Posterior vena cava (tissue), 2 donors: ENCODE data around the gene KCNMA1. TPM values are rescaled to one million over a fixed set of nuclear protein-coding genes. Genes with fewer than 3 reads are reported as not detected.

Experiments
- DNase-seq: peaks from one replicate; pipeline ENCODE4 v3.0.0-alpha.2; 2020; ENCODE audit warnings: low spot score
- intact Hi-C, 2 donors: fragments of 100-400 bp; cut with DNase I; formaldehyde crosslinking; loops; one replicate each; pipeline versions ENCODE4 v1.14.1 to v1.14.2; 2022 to 2023
- total RNA-seq, 2 donors: library from RNA; stranded (reverse); fragmentation: NEBNext Ultra II Directional; extraction: Animal tissue kit (Norgen Biotek cat#: 25700); gene quantifications; one replicate each; pipeline ENCODE4 v1.2.1, GENCODE V29; 2021
- donor health status: DM: yes; HTN: yes; CAD: no.
- donor health status: DM: yes; HTN: yes; CAD: no.

Gene KCNMA1
- total RNA-seq, 2 donors from 2014 or later = 99.7 to 117 TPM

DNA sequence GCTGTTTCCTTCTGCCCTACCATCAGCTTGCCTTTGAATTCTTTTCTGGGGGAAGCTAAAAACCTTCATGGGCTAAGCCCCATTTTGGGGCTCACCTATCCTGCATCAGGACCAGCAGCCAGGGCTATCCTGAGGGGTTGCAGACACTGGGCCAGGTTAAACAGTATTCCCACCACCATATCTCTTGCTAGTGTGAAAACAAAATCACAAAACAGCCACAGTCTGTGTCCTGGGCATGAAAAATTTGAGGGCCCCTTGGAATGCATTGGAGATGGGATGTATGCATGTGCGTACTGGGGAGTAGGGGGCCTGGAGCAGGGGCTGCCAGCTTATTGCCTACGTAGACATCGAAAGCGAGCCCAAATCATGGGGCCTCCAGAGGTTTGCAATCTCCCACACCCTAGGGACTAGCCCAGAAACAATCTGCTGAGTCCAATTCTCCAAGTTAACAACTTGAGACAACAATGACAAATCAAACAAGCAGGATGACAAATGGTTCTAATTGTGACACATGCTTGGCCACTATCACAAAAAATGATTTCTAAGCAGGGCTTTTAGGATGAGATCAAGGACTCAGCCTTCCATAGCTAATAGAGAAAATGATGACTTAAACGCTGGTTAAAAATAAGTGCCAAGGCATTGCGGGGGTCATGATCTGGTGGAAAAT, 557.1 kb downstream of the KCNMA1 start:
- intact Hi-C loops = no loop called here
- no peak for DNase-seq

DNA sequence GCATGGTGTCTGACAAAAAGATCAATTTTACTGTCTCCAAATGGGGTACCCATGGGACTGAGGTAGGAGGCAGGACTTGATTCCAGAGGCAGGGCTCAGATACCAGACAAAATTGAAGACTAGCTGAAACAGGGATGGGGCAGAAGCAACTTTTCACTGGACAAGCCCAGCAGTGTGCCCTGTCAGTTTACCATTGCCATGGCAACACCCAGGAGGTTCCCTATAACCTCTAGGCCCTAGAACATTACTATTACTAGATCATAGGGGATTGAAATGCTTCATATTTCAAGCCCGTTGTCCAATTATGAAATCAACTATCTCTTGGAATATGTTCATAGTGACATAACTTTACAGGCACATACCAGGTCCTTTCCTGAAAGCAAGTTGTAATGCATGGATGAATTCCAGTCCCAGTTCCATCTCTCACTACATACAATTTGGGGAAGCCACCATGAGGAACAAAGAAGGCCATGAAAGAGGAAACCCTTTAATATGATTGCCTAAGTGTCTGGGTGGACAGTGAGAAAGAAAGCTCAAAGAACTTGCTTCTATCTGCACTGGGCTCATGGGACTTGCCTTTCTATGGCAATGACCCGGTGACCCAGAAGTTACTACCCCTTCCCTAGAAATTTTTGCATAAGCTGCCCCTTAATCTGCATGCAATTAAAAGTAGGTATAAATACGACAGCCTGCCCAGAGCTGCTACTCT, 557.9 kb downstream of the KCNMA1 start:
- DNase-seq = no peak
- intact Hi-C loops = no loop called here

DNA sequence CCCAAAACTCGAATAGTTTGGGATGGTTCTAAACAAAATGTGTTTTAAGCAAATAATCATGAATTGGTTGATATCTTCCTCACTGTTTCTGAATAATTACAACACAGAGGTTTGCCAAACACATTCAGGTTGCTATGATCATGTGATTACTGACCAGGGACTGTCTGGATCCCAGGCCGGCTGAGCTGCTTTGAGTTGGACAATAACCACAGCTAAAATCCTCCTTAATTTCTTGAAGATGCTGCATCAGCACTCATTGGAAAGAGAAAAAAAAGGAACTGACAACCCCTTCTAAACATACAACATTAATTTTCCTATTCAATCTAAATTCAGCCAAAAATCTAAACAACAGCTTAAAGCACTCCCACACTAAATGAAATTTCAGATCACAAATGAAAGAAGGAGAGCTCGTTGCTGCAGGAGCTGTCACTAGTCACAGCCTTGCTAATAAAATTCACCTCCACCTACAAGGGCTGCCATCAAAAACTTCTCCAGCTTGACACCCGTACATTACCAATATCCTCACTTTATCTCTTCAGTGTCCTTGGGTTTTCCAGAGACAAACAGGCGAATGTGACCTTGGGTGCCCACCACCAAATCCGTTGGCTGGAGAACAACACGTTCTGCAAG, 560.2 kb downstream of the KCNMA1 start:
- intact Hi-C loops = no loop called here

DNA sequence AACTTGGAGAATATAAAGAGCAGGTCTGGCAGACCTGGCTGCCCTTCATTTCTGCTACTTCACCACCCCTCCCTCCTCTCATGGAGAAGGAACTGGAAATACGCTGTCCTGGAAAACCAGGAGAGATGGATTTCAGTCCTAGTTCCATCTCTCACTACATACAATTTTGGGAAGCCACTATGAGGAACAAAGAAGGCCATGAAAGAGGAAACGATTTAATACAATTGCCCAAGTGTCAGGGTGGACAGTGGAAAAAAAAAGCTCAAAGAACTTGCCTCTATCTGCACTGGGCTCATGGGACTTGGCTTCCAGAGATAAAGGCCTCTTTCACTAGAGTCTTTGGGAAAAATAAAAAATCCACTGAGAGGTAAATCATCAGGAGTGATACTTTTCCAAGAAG, 561.7 kb downstream of the KCNMA1 start:
- intact Hi-C loops = no loop called here
- no peak for DNase-seq

More for the DNA sequence above, 560.2 kb downstream of the KCNMA1 start:
- DNase-seq = no peak

DNA sequence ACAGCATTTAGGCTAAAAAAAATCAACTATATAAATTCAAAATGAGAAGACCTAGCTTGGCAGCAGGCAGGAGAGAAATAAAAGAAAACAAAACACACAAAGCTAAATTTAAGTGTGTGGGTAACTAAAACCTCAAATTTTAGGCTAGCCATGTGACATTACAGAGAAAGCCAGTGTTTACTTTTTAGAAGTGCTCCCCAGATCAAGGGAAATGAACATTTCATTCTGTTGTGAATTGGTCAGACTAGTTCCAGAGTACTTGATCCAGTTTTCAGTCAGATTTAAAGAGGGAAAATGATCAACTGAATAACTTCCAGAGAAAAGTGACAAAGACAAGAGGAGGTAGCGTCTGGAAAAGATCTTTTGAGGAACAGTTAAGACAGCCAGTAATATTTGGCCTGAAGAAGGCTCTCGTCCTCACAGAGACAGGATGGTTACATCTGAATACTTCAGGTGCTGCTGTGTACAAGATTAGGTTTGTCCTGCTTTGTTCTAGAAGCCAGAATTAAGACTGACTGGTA, 563.4 kb downstream of the KCNMA1 start:
- intact Hi-C loops = no loop called here
- no peak for DNase-seq

DNA sequence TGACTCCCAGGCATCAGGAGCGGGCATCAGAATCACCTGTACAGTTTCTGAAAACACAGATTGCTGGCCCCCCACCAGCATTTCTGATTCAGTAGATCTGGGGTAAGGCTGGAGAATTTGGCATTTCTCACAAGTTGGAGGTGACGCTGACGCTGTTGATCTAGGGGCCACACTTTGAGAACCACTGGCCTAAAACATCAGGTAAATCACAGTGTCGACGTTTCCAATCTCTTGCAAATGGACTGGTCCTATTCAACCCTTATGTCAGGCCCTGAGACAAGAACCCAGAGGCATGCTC, 564.0 kb downstream of the KCNMA1 start:
- DNase-seq = no peak
- intact Hi-C loops = no loop called here

DNA sequence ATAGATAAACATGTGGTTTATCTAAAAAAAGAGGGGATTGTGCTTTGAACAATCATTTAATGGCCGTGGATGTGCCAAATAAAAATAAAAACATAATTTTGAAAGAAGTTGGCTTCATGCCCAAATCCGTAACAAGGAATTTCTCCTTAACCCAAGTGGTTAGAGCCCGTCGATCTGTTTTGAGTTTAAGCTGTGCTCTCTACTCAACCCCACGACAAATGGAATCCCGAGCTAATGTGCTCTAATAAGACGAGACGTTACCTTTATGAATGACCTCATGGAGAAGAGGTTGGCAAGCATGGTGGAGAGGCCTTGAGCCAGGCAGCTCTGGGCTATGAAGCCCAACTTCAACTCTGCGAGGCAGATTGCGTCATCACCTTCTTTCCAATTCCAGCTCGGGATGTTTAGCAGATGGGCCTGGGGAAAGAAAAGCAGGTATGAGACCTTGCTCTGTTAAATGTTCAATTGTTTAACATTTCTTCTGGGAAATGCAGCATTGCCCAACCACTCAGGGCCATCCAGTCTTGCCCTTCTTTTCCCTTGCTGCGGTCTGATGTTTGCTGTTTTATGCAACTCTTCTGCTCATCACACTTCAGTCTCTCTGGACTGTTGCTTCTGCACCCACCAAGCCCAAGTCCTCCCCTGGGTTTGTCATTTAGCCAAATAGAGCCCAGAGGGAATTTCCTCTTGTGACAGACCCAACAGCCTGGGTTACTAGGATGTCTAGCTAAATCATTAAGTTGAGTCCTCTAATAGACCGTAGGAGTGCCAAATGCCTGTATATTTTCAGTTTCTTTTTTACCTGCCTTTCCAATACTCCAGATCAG, 564.6 kb downstream of the KCNMA1 start:
- no peak for DNase-seq
- intact Hi-C loops = no loop called here

DNA sequence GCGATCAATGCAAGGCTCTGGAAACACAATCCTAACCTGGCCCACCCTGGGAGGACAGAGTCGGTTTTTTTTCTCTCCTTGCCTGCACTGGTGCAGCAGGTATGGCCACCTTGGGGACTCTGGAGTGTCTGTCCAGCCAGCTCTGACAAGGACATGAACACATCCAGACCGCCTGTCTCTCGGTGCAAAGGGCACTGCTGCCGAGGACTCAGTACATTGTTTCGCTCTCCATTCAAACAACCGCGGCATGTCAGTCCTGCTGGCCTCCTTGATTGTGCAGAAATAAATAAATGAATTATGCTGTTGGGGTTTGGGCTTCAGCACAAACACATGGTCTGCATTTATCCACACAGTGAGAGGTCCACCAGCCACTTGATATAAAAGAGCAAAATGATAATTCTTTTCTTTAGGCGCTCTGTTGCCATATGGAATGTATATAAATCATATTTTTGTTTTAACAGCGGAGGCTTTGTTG, 565.2 kb downstream of the KCNMA1 start:
- intact Hi-C loops = no loop called here
- DNase-seq = no peak

DNA sequence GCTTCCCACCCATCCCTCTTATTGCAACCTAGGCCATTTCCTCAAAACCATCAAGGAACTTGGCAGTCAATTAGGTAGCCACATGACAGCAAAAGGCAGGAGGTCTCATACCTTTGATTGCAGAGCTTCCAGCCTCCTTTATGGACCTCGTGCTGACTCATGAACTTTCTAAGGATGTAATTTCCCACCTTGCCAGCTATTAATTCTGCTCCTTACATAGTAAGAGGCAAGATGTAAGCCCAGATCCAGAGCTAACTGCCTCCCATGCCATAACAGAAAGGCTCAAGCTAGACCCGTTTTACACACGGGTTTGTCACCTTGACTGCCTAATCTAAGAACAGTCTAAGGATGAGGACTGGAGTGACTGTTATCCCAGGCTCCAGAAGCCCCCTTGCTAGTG, 565.7 kb downstream of the KCNMA1 start:
- no peak for DNase-seq
- intact Hi-C loops = no loop called here

DNA sequence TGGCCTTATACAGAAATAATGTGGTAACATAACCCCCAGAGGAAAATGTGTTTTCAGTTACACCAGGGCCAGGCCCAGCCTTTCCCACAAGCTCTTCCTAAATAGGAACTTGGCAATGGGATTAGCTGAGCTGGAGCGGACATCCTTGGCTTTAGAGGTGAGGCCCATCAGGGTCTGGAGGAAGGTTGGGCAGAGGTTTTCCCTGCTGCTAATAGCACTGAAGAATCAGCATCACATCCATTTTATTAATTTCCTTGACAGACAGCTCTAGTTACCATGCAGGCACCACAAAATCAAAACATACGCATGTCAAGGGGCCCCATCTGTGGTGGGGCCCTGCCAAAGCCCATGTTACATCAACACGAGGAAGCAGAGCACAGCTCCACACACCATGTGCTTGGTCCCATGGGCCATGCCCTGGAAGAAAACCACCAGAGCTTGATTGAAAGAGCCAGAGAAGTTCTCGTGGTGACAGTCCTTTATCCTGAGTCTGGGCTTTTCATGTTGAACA, 566.6 kb downstream of the KCNMA1 start:
- intact Hi-C loops = no loop called here
- DNase-seq = no peak

DNA sequence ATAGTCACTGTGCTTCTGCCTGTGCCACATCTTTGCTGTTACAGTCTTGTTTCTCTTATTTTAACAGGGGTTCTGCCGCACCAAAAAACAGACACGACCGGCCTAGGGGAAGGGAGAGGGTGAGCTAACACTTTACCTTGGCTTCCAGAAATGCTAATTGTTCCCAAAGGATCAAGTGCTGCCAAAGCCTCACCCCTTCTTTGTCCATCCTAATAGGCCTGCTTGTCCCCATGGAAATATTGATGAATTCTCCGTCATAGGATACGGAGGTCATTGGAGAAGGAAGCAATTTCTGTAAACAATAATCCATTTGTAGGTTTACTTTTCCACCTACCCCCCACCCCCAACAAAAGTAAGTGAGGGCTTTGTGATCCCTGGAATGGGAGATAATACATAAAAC, 567.3 kb downstream of the KCNMA1 start:
- no peak for DNase-seq
- intact Hi-C loops = no loop called here

DNA sequence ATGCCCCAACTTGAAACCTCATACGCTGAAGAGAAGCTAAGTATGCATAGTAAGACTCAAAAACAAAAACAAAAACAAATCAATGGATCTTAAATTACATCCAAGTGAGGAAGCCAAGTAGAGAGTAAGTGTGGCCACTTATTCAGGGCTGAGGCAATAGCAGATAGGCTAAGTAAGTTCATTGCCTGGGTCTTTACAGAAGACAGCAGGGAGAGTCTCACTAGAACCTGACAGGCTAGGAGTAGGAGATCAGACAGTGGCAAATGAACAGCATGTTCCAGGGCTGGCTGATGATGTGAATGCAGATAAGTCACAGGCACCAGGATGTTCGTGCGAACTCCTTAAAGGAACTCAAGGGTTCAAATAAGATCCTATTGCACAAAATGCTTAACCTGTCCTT, 568.6 kb downstream of the KCNMA1 start:
- no peak for DNase-seq
- intact Hi-C loops = no loop called here

DNA sequence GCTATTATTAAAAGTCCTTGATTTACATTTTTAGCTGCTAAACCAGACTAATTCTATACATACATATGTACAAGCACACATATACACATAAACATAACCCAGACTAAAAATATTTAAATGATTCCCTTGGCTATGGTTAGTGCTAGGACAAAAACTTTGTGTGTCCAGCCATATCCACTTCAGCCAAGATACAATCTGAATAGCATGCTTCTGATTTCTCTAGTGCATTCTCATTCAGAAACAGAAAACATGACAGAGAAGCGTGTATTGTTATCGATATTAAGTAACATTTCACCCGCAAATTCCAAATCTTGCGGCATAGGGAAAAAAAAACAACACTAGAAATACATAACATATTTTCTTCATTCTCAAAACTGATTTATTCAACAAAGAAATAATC, 569.3 kb downstream of the KCNMA1 start:
- intact Hi-C loops = no loop called here
- no peak for DNase-seq

DNA sequence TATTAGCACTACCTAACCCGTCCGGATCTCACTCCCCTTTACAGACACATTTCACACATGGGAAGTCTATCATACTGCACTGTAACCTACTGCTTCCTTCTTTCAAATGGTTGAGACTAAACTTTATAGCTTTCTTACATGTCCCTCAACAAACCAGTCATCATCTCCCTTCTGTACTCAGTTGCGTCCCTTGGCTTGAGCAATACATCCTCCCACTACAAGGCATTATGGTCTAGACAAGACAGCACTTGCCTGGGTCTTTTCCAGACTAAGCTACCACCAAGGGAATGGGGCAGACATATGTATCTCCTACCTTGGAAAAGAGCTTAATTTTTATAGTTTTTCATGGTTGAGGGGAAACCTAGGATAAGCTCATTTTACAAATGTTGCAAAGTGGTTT, 575.2 kb downstream of the KCNMA1 start:
- intact Hi-C loops = no loop called here
- no peak for DNase-seq

DNA sequence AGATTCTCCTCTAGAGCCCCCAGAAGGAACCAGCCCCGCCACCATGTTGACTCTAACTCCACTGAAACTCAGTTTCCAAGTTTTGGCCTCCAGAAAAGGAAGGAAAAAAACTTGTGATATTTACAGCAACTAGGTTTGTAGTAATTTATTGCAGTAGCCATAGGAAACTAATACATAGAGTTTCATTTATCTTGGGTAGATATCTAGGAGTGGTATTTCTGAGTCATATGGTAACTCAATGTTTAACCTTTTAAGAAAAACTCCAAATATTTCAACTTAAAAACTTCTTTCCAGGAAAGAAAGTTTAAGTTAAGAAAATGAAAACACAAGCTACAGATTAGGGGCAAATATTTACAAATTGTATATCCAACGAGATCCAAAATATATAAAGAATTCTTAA, 576.7 kb downstream of the KCNMA1 start:
- DNase-seq = no peak
- intact Hi-C loops = no loop called here

DNA sequence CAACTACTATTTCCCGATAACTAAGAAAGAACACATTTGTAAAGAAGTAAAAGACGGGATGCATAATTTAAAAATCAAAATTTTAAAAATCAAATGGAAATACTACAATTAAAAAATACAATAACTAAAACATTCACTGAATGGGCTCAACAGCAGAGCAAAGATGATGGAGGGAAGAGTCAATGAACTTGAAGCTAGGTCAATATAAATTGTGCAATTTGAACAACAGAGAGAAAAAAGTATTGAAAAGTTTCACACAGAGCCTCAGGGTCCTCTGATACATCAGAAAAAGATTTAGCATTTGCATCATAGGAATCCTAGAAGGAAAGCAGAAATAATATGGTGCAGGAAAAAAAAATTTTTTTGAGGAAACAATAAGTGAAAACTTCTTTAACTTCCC, 581.0 kb downstream of the KCNMA1 start:
- DNase-seq = no peak
- intact Hi-C loops = no loop called here

DNA sequence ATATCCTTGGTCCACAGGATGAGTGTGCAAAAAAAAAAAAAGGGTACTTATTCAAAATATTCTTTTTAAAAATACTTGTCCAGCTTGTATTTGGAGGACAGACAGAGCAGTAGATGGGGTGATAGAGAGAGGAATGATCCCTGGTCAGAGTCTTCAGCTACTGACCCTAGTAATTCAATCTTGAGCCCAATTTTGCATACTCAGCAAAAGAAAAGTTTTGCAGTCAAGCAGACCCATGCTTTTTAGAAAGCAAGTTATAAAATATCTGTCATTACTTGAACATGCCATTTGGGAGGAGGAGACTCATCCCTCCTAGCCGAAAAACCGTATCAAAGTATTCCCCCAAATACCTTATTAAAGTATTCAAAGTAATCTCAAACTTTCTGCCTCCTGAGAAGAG, 585.0 kb downstream of the KCNMA1 start:
- intact Hi-C loops = no loop called here
- DNase-seq = no peak

DNA sequence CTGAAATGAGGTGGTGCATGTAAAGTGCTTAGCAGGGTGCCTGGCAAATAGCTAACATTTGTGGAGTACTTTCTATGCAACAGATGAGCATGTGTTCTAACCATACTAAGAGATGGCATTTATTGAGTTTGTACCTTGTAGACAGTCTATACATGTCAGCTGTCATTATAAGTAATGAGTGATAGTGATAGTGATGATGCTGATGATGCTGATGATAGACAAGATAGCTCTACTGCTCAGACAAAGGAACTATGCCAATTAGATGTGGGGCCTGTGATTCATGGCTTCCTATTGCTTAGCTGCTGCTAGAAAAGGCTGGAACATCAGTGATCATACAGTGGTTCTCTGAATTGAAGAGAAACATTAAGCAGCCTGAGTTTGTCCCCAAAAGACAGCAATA, 585.8 kb downstream of the KCNMA1 start:
- DNase-seq = no peak
- intact Hi-C loops = no loop called here

DNA sequence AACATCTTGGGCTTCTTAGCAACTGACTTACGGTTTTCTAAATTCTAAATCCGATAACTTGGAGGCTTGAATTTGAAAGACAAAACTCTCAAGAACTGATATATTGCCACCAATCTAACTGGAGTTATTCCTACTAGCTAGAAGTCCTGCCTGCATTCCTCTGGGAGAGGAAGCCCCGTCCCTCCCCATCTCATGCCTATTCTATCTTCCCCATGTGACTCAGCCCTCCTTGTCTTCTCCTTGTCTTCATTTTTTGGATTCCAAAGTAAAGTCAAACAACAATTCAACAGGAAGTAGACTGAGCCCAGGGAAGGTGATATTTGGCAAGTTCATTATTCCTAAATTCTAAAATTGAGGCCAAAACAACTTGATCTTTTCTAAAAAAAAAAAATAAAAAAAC, 587.7 kb downstream of the KCNMA1 start:
- DNase-seq = no peak
- intact Hi-C loops = no loop called here

DNA sequence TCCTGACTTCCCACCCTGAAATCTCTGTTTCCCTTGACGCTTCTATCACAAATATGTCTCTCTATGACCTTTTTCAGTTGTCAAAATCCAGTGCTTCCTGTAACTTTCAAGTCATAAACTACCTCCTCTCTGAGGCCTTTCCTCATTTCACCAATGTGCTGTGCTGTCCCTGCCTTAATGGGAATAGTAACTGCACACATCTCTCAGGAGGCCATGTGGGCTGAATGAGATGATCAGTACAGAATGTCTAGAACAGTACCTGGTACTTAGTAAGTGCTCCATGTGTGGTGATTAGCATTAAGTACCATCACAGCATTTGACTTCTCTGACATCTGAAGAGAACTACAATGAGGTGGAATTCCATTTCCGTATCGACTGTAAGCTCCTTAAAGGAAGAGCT, 588.5 kb downstream of the KCNMA1 start:
- no peak for DNase-seq
- intact Hi-C loops = no loop called here
